ENCODE measurements around the gene SH2D4B. TPM values are rescaled to one million over a fixed set of nuclear protein-coding genes. Genes with fewer than 3 reads are reported as not detected.

SH2D4B gene
- total RNA-seq, 1 experiment from 2014 or later: 0.10 TPM

DNA sequence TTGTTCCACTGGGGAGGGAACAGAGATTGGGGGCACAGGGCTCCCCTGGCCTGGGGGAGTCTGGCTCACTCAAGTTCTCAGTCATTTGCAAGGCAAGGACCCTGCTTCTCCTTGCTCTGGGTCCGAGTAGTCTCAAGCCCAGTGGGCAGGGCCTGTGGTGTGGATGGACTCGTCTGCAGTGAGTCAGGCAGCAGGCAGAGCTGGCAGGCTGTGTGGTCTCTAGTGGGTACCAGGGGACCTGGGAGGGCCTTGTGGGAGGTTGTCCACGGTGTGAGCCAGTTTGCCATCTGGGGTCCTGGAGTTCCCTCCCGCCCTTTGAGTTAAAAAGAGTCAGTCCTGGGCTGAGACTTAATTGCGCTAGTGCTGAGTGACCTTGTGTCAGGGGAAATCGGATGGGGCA lies 8.8 kb upstream of the SH2D4B start:
- no peaks in the 10 kb centered on the region for H3K9me3 ChIP-seq (ENCODE audit: control insufficient read depth, insufficient read depth, low read depth, low read length)
- BruUV-seq (replicated peaks): no TSS peak
- in situ Hi-C loops (cut with HindIII; ENCODE audit: low pct_unique_long_range_greater_than_20kb, low sequenced_read_pairs): no loop called here
- H3K36me3 ChIP-seq (ENCODE audit: control insufficient read depth, insufficient read depth, low read length): no peaks in the 10 kb centered on the region
- no peak overlapping the region for H3K4me3 ChIP-seq (ENCODE audit: low read depth in 2 of 2, low read length in 2 of 2)
- H3K27ac ChIP-seq (ENCODE audit: low read length): no peak overlapping the region
- intact Hi-C loops (cut with micrococcal nuclease; ENCODE audit: unreplicated experiment): loop anchor here (10.0 kb wide), 1 partner anchor 254 kb away; no protein-coding TSS in a partner anchor
- POLR2A ChIA-PET: no interaction called here
- H3K4me1 ChIP-seq (ENCODE audit: control insufficient read depth, insufficient read depth, low read length): no peaks in the 10 kb centered on the region
- no peaks in the 10 kb centered on the region; the same call in 1 of the 2 replicates for H3K27me3 ChIP-seq (ENCODE audit: control insufficient read depth, insufficient read depth, low read length)
- no peak for ATAC-seq
- TF ChIP-seq, protein P1, sequence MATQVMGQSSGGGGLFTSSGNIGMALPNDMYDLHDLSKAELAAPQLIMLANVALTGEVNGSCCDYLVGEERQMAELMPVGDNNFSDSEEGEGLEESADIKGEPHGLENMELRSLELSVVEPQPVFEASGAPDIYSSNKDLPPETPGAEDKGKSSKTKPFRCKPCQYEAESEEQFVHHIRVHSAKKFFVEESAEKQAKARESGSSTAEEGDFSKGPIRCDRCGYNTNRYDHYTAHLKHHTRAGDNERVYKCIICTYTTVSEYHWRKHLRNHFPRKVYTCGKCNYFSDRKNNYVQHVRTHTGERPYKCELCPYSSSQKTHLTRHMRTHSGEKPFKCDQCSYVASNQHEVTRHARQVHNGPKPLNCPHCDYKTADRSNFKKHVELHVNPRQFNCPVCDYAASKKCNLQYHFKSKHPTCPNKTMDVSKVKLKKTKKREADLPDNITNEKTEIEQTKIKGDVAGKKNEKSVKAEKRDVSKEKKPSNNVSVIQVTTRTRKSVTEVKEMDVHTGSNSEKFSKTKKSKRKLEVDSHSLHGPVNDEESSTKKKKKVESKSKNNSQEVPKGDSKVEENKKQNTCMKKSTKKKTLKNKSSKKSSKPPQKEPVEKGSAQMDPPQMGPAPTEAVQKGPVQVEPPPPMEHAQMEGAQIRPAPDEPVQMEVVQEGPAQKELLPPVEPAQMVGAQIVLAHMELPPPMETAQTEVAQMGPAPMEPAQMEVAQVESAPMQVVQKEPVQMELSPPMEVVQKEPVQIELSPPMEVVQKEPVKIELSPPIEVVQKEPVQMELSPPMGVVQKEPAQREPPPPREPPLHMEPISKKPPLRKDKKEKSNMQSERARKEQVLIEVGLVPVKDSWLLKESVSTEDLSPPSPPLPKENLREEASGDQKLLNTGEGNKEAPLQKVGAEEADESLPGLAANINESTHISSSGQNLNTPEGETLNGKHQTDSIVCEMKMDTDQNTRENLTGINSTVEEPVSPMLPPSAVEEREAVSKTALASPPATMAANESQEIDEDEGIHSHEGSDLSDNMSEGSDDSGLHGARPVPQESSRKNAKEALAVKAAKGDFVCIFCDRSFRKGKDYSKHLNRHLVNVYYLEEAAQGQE (IDR thresholded peaks at IDR 0.05; ENCODE audit: insufficient read depth in 1 of 2, low read depth in 2 of 2, low read length in 1 of 2): no peak
- TF ChIP-seq, protein P2, sequence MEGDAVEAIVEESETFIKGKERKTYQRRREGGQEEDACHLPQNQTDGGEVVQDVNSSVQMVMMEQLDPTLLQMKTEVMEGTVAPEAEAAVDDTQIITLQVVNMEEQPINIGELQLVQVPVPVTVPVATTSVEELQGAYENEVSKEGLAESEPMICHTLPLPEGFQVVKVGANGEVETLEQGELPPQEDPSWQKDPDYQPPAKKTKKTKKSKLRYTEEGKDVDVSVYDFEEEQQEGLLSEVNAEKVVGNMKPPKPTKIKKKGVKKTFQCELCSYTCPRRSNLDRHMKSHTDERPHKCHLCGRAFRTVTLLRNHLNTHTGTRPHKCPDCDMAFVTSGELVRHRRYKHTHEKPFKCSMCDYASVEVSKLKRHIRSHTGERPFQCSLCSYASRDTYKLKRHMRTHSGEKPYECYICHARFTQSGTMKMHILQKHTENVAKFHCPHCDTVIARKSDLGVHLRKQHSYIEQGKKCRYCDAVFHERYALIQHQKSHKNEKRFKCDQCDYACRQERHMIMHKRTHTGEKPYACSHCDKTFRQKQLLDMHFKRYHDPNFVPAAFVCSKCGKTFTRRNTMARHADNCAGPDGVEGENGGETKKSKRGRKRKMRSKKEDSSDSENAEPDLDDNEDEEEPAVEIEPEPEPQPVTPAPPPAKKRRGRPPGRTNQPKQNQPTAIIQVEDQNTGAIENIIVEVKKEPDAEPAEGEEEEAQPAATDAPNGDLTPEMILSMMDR (IDR thresholded peaks at IDR 0.05): no peak
- TF ChIP-seq SIN3A (IDR thresholded peaks at IDR 0.05; ENCODE audit: borderline replicate concordance, insufficient read depth, low read depth, low read length) (no peak), POLR2AphosphoS5 (IDR thresholded peaks at IDR 0.05; ENCODE audit: low read depth, low read length) (no peak), TCF7L2 (IDR thresholded peaks at IDR 0.05; ENCODE audit: low read depth, low read length) (no peak)
- no peak for DNase-seq (ENCODE audit: low read depth, low spot score)
- CTCF ChIA-PET: no interaction called here

DNA sequence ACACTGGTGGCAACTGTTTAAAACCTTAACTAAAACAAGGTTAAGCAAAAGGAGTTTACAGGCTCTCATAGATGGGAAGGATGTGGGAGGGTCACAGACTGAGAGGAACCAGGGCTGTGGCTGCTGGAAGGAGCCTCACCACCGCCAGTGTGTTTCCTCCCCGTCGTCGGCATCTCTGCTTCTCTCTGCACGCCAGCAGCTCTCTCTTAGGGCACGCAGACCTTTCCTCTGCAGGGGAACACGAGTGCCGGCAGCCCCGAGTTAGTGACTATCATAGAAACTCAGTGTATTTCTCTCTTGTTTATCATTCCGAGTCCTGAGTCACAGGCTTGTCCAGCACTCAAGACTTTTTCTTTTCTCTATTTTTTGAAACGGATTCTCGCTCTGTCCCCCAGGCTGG lies 8.1 kb upstream of the SH2D4B start:
- CTCF ChIA-PET: no interaction called here
- H3K27ac ChIP-seq (ENCODE audit: low read length): no peak overlapping the region
- no TSS peak for BruUV-seq (replicated peaks)

More for the DNA sequence above, 8.1 kb upstream of the SH2D4B start:
- Histone ChIP-seq H3K4me3 (ENCODE audit: low read depth in 2 of 2, low read length in 2 of 2) (no peak overlapping the region), H3K9me3 (ENCODE audit: control insufficient read depth, insufficient read depth, low read depth, low read length) (no peaks in the 10 kb centered on the region), H3K36me3 (ENCODE audit: control insufficient read depth, insufficient read depth, low read length) (no peaks in the 10 kb centered on the region), H3K27me3 (ENCODE audit: control insufficient read depth, insufficient read depth, low read length) (no peaks in the 10 kb centered on the region; the same call in 1 of the 2 replicates), H3K4me1 (ENCODE audit: control insufficient read depth, insufficient read depth, low read length) (no peaks in the 10 kb centered on the region)
- intact Hi-C loops (cut with micrococcal nuclease; ENCODE audit: unreplicated experiment): loop anchor here (10.0 kb wide), 1 partner anchor 255 kb away; no protein-coding TSS in a partner anchor
- in situ Hi-C loops (cut with HindIII; ENCODE audit: low pct_unique_long_range_greater_than_20kb, low sequenced_read_pairs): no loop called here
- TF ChIP-seq TCF7L2 (IDR thresholded peaks at IDR 0.05; ENCODE audit: low read depth, low read length) (no peak), POLR2AphosphoS5 (IDR thresholded peaks at IDR 0.05; ENCODE audit: low read depth, low read length) (no peak), SIN3A (IDR thresholded peaks at IDR 0.05; ENCODE audit: borderline replicate concordance, insufficient read depth, low read depth, low read length) (no peak)
- TF ChIP-seq, protein P2 (IDR thresholded peaks at IDR 0.05): no peak
- TF ChIP-seq, protein P1 (IDR thresholded peaks at IDR 0.05; ENCODE audit: insufficient read depth in 1 of 2, low read depth in 2 of 2, low read length in 1 of 2): no peak
- ATAC-seq (no peak), DNase-seq (ENCODE audit: low read depth, low spot score) (no peak)
- POLR2A ChIA-PET: no interaction called here
